ENCODE measurements around the gene CACNA1G. TPM values are rescaled to one million over a fixed set of nuclear protein-coding genes. Genes with fewer than 3 reads are reported as not detected.

CACNA1G gene
- total RNA-seq, 6 donors from 2014 or later, result under 0.01 to 0.37 (median 0.11) TPM; not detected in 2

- no peak for TF ChIP-seq CTCF (IDR thresholded peaks at IDR 0.05)
- no peak for TF ChIP-seq POLR2A (IDR thresholded peaks at IDR 0.05)
- TF ChIP-seq POLR2AphosphoS5 (IDR thresholded peaks at IDR 0.05), result no peak
- no peak for TF ChIP-seq EP300 (IDR thresholded peaks at IDR 0.05)
- H3K4me3 ChIP-seq, result no peak overlapping the region
- peaks cover 0 to 11% (median 9%) of the 10 kb centered on the region in 4 donors for H3K36me3 ChIP-seq
- H3K4me1 ChIP-seq, result peaks cover 38 to 47% (median 41%) of the 10 kb centered on the region in 4 donors
- no peak for ATAC-seq (ENCODE audit: low FRiP score in 2 of 2)
- WGBS, 2 donors, result 66 to 76% methylated on average over 4 of the region's 4 CpGs
- no peak for DNase-seq
- no peaks in the 10 kb centered on the region for H3K9me3 ChIP-seq
- peaks cover 0 to 41% (median 32%) of the 10 kb centered on the region in 4 donors for H3K27me3 ChIP-seq
- no peak overlapping the region for H3K27ac ChIP-seq
These were observed 2.4 kb upstream of the CACNA1G start for GRCh38 chr17:50558091-50558490.

- Histone ChIP-seq H3K27ac (no peak overlapping the region), H3K4me3 (peak overlapping the region in 2 of 4 donors; percentile 60), H3K9me3 (no peaks in the 10 kb centered on the region), H3K27me3 (peaks cover 0 to 44% (median 32%) of the 10 kb centered on the region in 4 donors), H3K36me3 (peaks cover 0 to 11% (median 9%) of the 10 kb centered on the region in 4 donors), H3K4me1 (peaks cover 38 to 47% (median 41%) of the 10 kb centered on the region in 4 donors)
- no peak for DNase-seq
- 9 to 10% methylated on average over 18 of the region's 18 CpGs for WGBS, 2 donors
- TF ChIP-seq POLR2AphosphoS5 (IDR thresholded peaks at IDR 0.05), result no peak
- no peak for TF ChIP-seq EP300 (IDR thresholded peaks at IDR 0.05)
- TF ChIP-seq CTCF (IDR thresholded peaks at IDR 0.05), result no peak
- no peak for ATAC-seq (ENCODE audit: low FRiP score in 2 of 2)
These were observed 2.0 kb upstream of the CACNA1G start for GRCh38 chr17:50558581-50558940.

- peak overlapping the region in 3 of 4 donors; percentile 48 to 60 (median 60) for H3K4me3 ChIP-seq
- peaks cover 0 to 11% (median 9%) of the 10 kb centered on the region in 4 donors for H3K36me3 ChIP-seq
- TF ChIP-seq POLR2A (IDR thresholded peaks at IDR 0.05), result no peak
- no peak for TF ChIP-seq CTCF (IDR thresholded peaks at IDR 0.05)
- TF ChIP-seq POLR2AphosphoS5 (IDR thresholded peaks at IDR 0.05), result no peak
- TF ChIP-seq EP300 (IDR thresholded peaks at IDR 0.05), result no peak
- peak; percentile 52 to 85 for DNase-seq
- H3K27me3 ChIP-seq, result peaks cover 0 to 44% (median 32%) of the 10 kb centered on the region in 4 donors
- H3K9me3 ChIP-seq, result no peaks in the 10 kb centered on the region
- H3K4me1 ChIP-seq, result peaks cover 38 to 47% (median 41%) of the 10 kb centered on the region in 4 donors
- no peak overlapping the region for H3K27ac ChIP-seq
- ATAC-seq (ENCODE audit: low FRiP score in 2 of 2), result peak in 1 of 2 donors; percentile 1
- 3 to 5% methylated on average over 30 to 47 of the region's 55 CpGs for WGBS, 2 donors
These were observed 1.4 kb upstream of the CACNA1G start for GRCh38 chr17:50558941-50559614.

GRCh38 chr17:50559674-50560184 is 786 bp upstream of the CACNA1G start:
- peaks cover 0 to 44% (median 32%) of the 10 kb centered on the region in 4 donors for H3K27me3 ChIP-seq
- H3K27ac ChIP-seq, result no peak overlapping the region
- H3K36me3 ChIP-seq, result peaks cover 0 to 11% (median 9%) of the 10 kb centered on the region in 4 donors
- WGBS, 2 donors, result 4 to 9% methylated on average over 20 to 21 of the region's 27 CpGs
- DNase-seq, result peak in 1 of 2 donors; percentile 55
- H3K4me3 ChIP-seq, result peak overlapping the region in 3 of 4 donors; percentile 48 to 60 (median 60)
- H3K4me1 ChIP-seq, result peaks cover 38 to 51% (median 41%) of the 10 kb centered on the region in 4 donors
- ATAC-seq (ENCODE audit: low FRiP score in 2 of 2), result peak in 1 of 2 donors; percentile 57
- no peaks in the 10 kb centered on the region for H3K9me3 ChIP-seq
- TF ChIP-seq POLR2A (IDR thresholded peaks at IDR 0.05) (no peak), POLR2AphosphoS5 (IDR thresholded peaks at IDR 0.05) (no peak), EP300 (IDR thresholded peaks at IDR 0.05) (no peak), CTCF (IDR thresholded peaks at IDR 0.05) (no peak)
